Activated CD4-positive, alpha-beta T cell treated with anti-CD3 and anti-CD28 coated beads for 36 hours (primary cell): ENCODE data around the gene MYLK3. TPM values are rescaled to one million over a fixed set of nuclear protein-coding genes. Genes with fewer than 3 reads are reported as not detected.
A peak's percentile ranks its signal among the peaks of the same experiment; 100 is the strongest.

ENCODE experiments used
- ATAC-seq: fragments of 200-7000 bp; cut with Tn5 transposase; one replicate; pipeline ENCODE4 v1.10.0; 2021; ENCODE audit warnings: mild to moderate bottlenecking, moderate library complexity
- CTCF ChIA-PET: fragments of 350-600 bp; sonication (Branson Sonifier 250); formaldehyde crosslinking; loops from one replicate; lab custom pipeline; 2021; ENCODE audit warnings: antibody characterized with exemption; lab: Charles Lee
- POLR2A ChIA-PET: fragments of 350-600 bp; sonication (Branson Sonifier 250); formaldehyde crosslinking; loops from one replicate; lab custom pipeline; 2021; ENCODE audit warnings: antibody characterized with exemption, inconsistent platforms; lab: Charles Lee
- DNase-seq: peaks from one replicate; pipeline ENCODE4 v3.0.0-alpha.2; 2020
- H3K27ac Mint-ChIP-seq: one replicate; pipeline ENCODE4 v1.8.0; 2021; ENCODE audit warnings: mixed read lengths
- H3K27me3 Mint-ChIP-seq: one replicate; pipeline ENCODE4 v1.8.0; 2021; ENCODE audit warnings: mixed read lengths
- H3K36me3 Mint-ChIP-seq: one replicate; pipeline ENCODE4 v1.8.0; 2021; ENCODE audit warnings: low read depth, mixed read lengths
- H3K4me1 Mint-ChIP-seq: one replicate; pipeline ENCODE4 v1.8.0; 2021; ENCODE audit warnings: mixed read lengths
- H3K4me3 Mint-ChIP-seq: one replicate; pipeline ENCODE4 v1.8.0; 2021; ENCODE audit warnings: mild to moderate bottlenecking, moderate library complexity, mixed read lengths
- H3K9me3 Mint-ChIP-seq: one replicate; pipeline ENCODE4 v1.8.0; 2021; ENCODE audit warnings: low read depth, mixed read lengths
- intact Hi-C, 2 experiments: fragments of 100-400 bp; cut with DNase I in 1 of 2; cut with micrococcal nuclease in 1 of 2; formaldehyde crosslinking; loops; one replicate each; pipeline versions ENCODE4 v1.14.2 to v1.15.1; 2022 to 2024; cut with DNase I, micrococcal nuclease
- total RNA-seq, 2 experiments: library from RNA; stranded (reverse); gene quantifications; one replicate each; pipeline ENCODE4 v1.2.3, GENCODE V29; 2021

MYLK3 gene
- total RNA-seq = under 1 TPM; 0.05 to 0.27 TPM

GRCh38 chr16:46747777-46748651 is at the start of gene MYLK3:
TSS of gene MYLK3 (minus strand) at chr16:46748344. CDS start at chr16:46748193, 151 bp downstream.
- Mint-ChIP-seq H3K9me3 (no peaks in the 10 kb centered on the region), H3K4me3 (no peak within 1 kb of the TSS), H3K27me3 (no peaks in the 10 kb centered on the region), H3K36me3 (no peaks in the 10 kb centered on the region), H3K4me1 (peaks cover 6% of the 10 kb centered on the region), H3K27ac (no peak within 1 kb of the TSS)
- ChIA-PET POLR2A (no interaction called here), CTCF (no interaction called here)
- intact Hi-C loops = no loop called here
- no peak for ATAC-seq
- DNase-seq = no peak

GRCh38 chr16:46797501-46797900 is 49.4 kb upstream of the MYLK3 start:
- Mint-ChIP-seq H3K36me3 (peaks cover 39% of the 10 kb centered on the region), H3K27me3 (no peaks in the 10 kb centered on the region), H3K27ac (no peak overlapping the region), H3K9me3 (peaks cover 15% of the 10 kb centered on the region), H3K4me1 (peaks cover 3% of the 10 kb centered on the region), H3K4me3 (no peak overlapping the region)
- ATAC-seq (no peak), DNase-seq (no peak)
- intact Hi-C loops = no loop called here
- ChIA-PET CTCF (no interaction called here), POLR2A (no interaction called here)

- DNase-seq (no peak), ATAC-seq (no peak)
- Mint-ChIP-seq H3K4me3 (no peak overlapping the region), H3K27ac (no peak overlapping the region), H3K27me3 (no peaks in the 10 kb centered on the region), H3K9me3 (peaks cover 15% of the 10 kb centered on the region), H3K4me1 (peaks cover 3% of the 10 kb centered on the region), H3K36me3 (peaks cover 36% of the 10 kb centered on the region)
- POLR2A ChIA-PET = interaction anchor here (0.6 kb wide), 1 partner anchor 14 kb away, joined by 9 read pairs; no protein-coding TSS in a partner anchor
- intact Hi-C loops = no loop called here
- CTCF ChIA-PET = no interaction called here
Observed at GRCh38 chr16:46796764-46797269, 48.7 kb upstream of the MYLK3 start.

GRCh38 chr16:46793841-46794240 is 45.7 kb upstream of the MYLK3 start:
- no peak for ATAC-seq
- intact Hi-C loops = loop anchor here in 1 of 2 experiments (5.0 kb wide), 1 partner anchor 107 kb away; the partner anchor contains the start of genes ORC6 and VPS35
- ChIA-PET CTCF (no interaction called here), POLR2A (no interaction called here)
- Mint-ChIP-seq H3K27ac (no peak overlapping the region), H3K4me3 (no peak overlapping the region), H3K36me3 (peaks cover 34% of the 10 kb centered on the region), H3K27me3 (no peaks in the 10 kb centered on the region), H3K4me1 (peaks cover 25% of the 10 kb centered on the region), H3K9me3 (peaks cover 15% of the 10 kb centered on the region)
- DNase-seq = no peak

- Mint-ChIP-seq H3K27ac (peak overlapping the region; percentile 60), H3K9me3 (peaks cover 19% of the 10 kb centered on the region), H3K4me1 (peaks cover 26% of the 10 kb centered on the region), H3K36me3 (peaks cover 18% of the 10 kb centered on the region), H3K4me3 (peak overlapping the region; percentile 69), H3K27me3 (no peaks in the 10 kb centered on the region)
- no peak for ATAC-seq
- DNase-seq = no peak
- ChIA-PET CTCF (interaction anchor here (0.7 to 1.2 kb wide), 6 partner anchors 18 to 266 kb away, joined by 3 to 4 read pairs (median 4); partner anchors contain the start of gene GPT2), POLR2A (no interaction called here)
- intact Hi-C loops = loop anchor here (1.0 to 5.0 kb wide), 6 partner anchors 22 to 103 kb away; partner anchors contain the start of genes C16orf87 (in 2 of the 2), ORC6 (in 2 of the 2), VPS35 (in 2 of the 2) and GPT2 (in 1 of the 2)
Observed at GRCh38 chr16:46790599-46791270, 42.6 kb upstream of the MYLK3 start.

GRCh38 chr16:46789499-46790414 is 41.6 kb upstream of the MYLK3 start:
- intact Hi-C loops = loop anchor here (1.0 to 5.0 kb wide), 8 partner anchors 23 to 183 kb away; partner anchors contain the start of genes C16orf87 (in 2 of the 2), ORC6 (in 2 of the 2), VPS35 (in 2 of the 2) and DNAJA2 (in 1 of the 2)
- no peaks in the 10 kb centered on the region for H3K27me3 Mint-ChIP-seq
- H3K36me3 Mint-ChIP-seq = peaks cover 9% of the 10 kb centered on the region
- ATAC-seq (peak; percentile 98), DNase-seq (peak; percentile 89)
- peaks cover 26% of the 10 kb centered on the region for H3K4me1 Mint-ChIP-seq
- POLR2A ChIA-PET = no interaction called here
- H3K27ac Mint-ChIP-seq = peak overlapping the region; percentile 60
- H3K4me3 Mint-ChIP-seq = peak overlapping the region; percentile 69
- CTCF ChIA-PET = interaction anchor here (0.6 to 1.2 kb wide), 9 partner anchors 11 to 236 kb away, joined by 3 to 4 read pairs (median 3); partner anchors contain the start of gene GPT2
- H3K9me3 Mint-ChIP-seq = peaks cover 16% of the 10 kb centered on the region

GRCh38 chr16:46788891-46789474 is 40.8 kb upstream of the MYLK3 start:
- ChIA-PET CTCF (no interaction called here), POLR2A (no interaction called here)
- intact Hi-C loops = loop anchor here in 1 of 2 experiments (2.0 kb wide), 2 partner anchors 168 to 184 kb away; partner anchors contain the start of genes DNAJA2 and SHCBP1
- DNase-seq (no peak), ATAC-seq (no peak)
- no peak overlapping the region for H3K4me3 Mint-ChIP-seq
- no peaks in the 10 kb centered on the region for H3K27me3 Mint-ChIP-seq
- peaks cover 26% of the 10 kb centered on the region for H3K4me1 Mint-ChIP-seq
- H3K27ac Mint-ChIP-seq = no peak overlapping the region
- H3K36me3 Mint-ChIP-seq = peaks cover 4% of the 10 kb centered on the region
- peaks cover 12% of the 10 kb centered on the region for H3K9me3 Mint-ChIP-seq

- ATAC-seq (no peak), DNase-seq (no peak)
- Mint-ChIP-seq H3K27ac (no peak overlapping the region), H3K27me3 (no peaks in the 10 kb centered on the region), H3K4me3 (no peak overlapping the region), H3K9me3 (peaks cover 8% of the 10 kb centered on the region), H3K4me1 (peaks cover 32% of the 10 kb centered on the region), H3K36me3 (no peaks in the 10 kb centered on the region)
- ChIA-PET POLR2A (no interaction called here), CTCF (interaction anchor here (0.6 kb wide), 1 partner anchor 149 kb away, joined by 3 read pairs; no protein-coding TSS in a partner anchor)
- intact Hi-C loops = loop anchor here in 1 of 2 experiments (2.0 kb wide), 2 partner anchors 167 to 185 kb away; partner anchors contain the start of genes DNAJA2 and SHCBP1
Observed at GRCh38 chr16:46787909-46788308, 39.8 kb upstream of the MYLK3 start.

- CTCF ChIA-PET = interaction anchor here (0.6 to 0.9 kb wide), 3 partner anchors 71 to 1733 kb away, joined by 3 to 4 read pairs (median 4); partner anchors contain the start of gene ORC6
- peaks cover 8% of the 10 kb centered on the region for H3K9me3 Mint-ChIP-seq
- POLR2A ChIA-PET = no interaction called here
- no peak overlapping the region for H3K27ac Mint-ChIP-seq
- ATAC-seq (no peak), DNase-seq (no peak)
- no peak overlapping the region for H3K4me3 Mint-ChIP-seq
- intact Hi-C loops = no loop called here
- no peaks in the 10 kb centered on the region for H3K36me3 Mint-ChIP-seq
- peaks cover 18% of the 10 kb centered on the region for H3K4me1 Mint-ChIP-seq
- H3K27me3 Mint-ChIP-seq = peaks cover 2% of the 10 kb centered on the region
Observed at GRCh38 chr16:46785076-46785845, 37.1 kb upstream of the MYLK3 start.
